HepG2 (cell line): ENCODE results near the gene STX5. TPM values are rescaled to one million over a fixed set of nuclear protein-coding genes. Genes with fewer than 3 reads are reported as not detected.

Experiments
- GTF2F1 ChIP-seq: fragments of 150-350 bp; IDR thresholded peaks from 2 replicates; pipeline ENCODE4 v1.6.1; 2014; ENCODE audit warnings: low read length
- HDAC1 ChIP-seq: sonication (generic); formaldehyde crosslinking; IDR thresholded peaks from 2 replicates; pipeline ENCODE4 v1.5.1; 2020; ENCODE audit warnings: mild to moderate bottlenecking, missing genetic modification reagents
- MIER2 ChIP-seq: IDR thresholded peaks from 2 replicates; pipeline ENCODE4 v1.6.1; 2016; ENCODE audit warnings: missing biosample characterization, missing genetic modification reagents
- POLR2AphosphoS2 ChIP-seq: IDR thresholded peaks from 2 replicates; pipeline ENCODE4 v1.6.1; 2011; ENCODE audit warnings: low read depth, low read length, improper control_type of control experiment
- TARDBP ChIP-seq: sonication (generic); formaldehyde crosslinking; IDR thresholded peaks from 2 replicates; pipeline ENCODE4 v1.8.0; 2022; ENCODE audit warnings: mild to moderate bottlenecking, missing genetic modification reagents
- TGIF2 ChIP-seq: IDR thresholded peaks from 2 replicates; pipeline ENCODE4 v1.6.1; 2016; ENCODE audit warnings: control low read depth, missing compliant biosample characterization
- ZNF333 ChIP-seq: sonication (generic); formaldehyde crosslinking; IDR thresholded peaks from 2 replicates; pipeline ENCODE4 v1.4.0; 2020; ENCODE audit warnings: mild to moderate bottlenecking, missing genetic modification reagents, borderline replicate concordance
- ZNF570 ChIP-seq: sonication (generic); formaldehyde crosslinking; IDR thresholded peaks from 2 replicates; pipeline ENCODE4 v1.4.0; 2020; ENCODE audit warnings: mild to moderate bottlenecking, missing genetic modification reagents, borderline replicate concordance
- ZNF674 ChIP-seq: sonication (generic); formaldehyde crosslinking; IDR thresholded peaks from 2 replicates; pipeline ENCODE4 v1.5.0; 2020; ENCODE audit warnings: low read depth, mild to moderate bottlenecking, missing genetic modification reagents
- ZNF703 ChIP-seq: sonication (generic); formaldehyde crosslinking; IDR thresholded peaks from 2 replicates; pipeline ENCODE4 v1.5.1; 2020; ENCODE audit warnings: missing genetic modification reagents, mild to moderate bottlenecking, moderate library complexity, borderline replicate concordance
- ZNF781 ChIP-seq: sonication (generic); formaldehyde crosslinking; IDR thresholded peaks from 2 replicates; pipeline ENCODE4 v1.5.1; 2020; ENCODE audit warnings: borderline replicate concordance, mild to moderate bottlenecking, missing genetic modification reagents; ENCODE audit errors: not compliant biosample characterization
- polyA plus RNA-seq, 8 experiments: library from polyadenylated mRNA; depleted of rRNA in 3 of 8; stranded (reverse) in 7 of 8; unstranded in 1 of 8; fragments of >200 nt; fragmentation: Illumina TruSeq in 4 of 8; extraction: Trizol in 4 of 8; gene quantifications; 2 replicates each; pipeline versions ENCODE4 v1.2.1 to v1.2.3, GENCODE V29; 2011 to 2016; ENCODE audit warnings: low read depth in 4 of 8, missing spikeins in 1 of 8, mixed read lengths in 1 of 8; ENCODE audit not compliant: insufficient read depth in 1 of 8
- total RNA-seq, 5 experiments: library from RNA; depleted of rRNA; stranded (reverse); fragments of >200 nt; fragmentation: Illumina TruSeq; extraction: Trizol; gene quantifications; 2 replicates each; pipeline ENCODE4 v1.2.3, GENCODE V29; 2016; ENCODE audit warnings: low read depth in 1 of 5
- TF ChIP-seq, protein P1 (sequence below): sonication (generic); formaldehyde crosslinking; IDR thresholded peaks from 2 replicates; pipeline ENCODE4 v1.5.0; 2020; ENCODE audit warnings: mild to moderate bottlenecking, missing genetic modification reagents
- TF ChIP-seq, protein P2 (sequence below): sonication (generic); formaldehyde crosslinking; IDR thresholded peaks from 2 replicates; pipeline ENCODE4 v1.4.0; 2020; ENCODE audit warnings: missing genetic modification reagents
- TF ChIP-seq, protein P3 (sequence below): sonication (generic); formaldehyde crosslinking; conservative IDR thresholded peaks from 2 replicates; pipeline ENCODE4 v1.5.0; 2020; ENCODE audit warnings: missing genetic modification reagents
- TF ChIP-seq, protein P4 (sequence below): sonication (generic); formaldehyde crosslinking; IDR thresholded peaks from 2 replicates; pipeline ENCODE4 v1.4.0; 2020; ENCODE audit warnings: missing genetic modification reagents
- TF ChIP-seq, protein P5 (sequence below): sonication (generic); formaldehyde crosslinking; IDR thresholded peaks from 2 replicates; pipeline ENCODE4 v1.8.1; 2023; ENCODE audit warnings: missing genetic modification reagents, mild to moderate bottlenecking, borderline replicate concordance
- TF ChIP-seq, protein P6 (sequence below): sonication (generic); formaldehyde crosslinking; IDR thresholded peaks from 2 replicates; pipeline ENCODE4 v1.8.0; 2023; ENCODE audit warnings: mild to moderate bottlenecking, missing genetic modification reagents
- TF ChIP-seq, protein P7 (sequence below): sonication (generic); formaldehyde crosslinking; IDR thresholded peaks from 2 replicates; pipeline ENCODE4 v1.8.0; 2022; ENCODE audit warnings: missing genetic modification reagents, mild to moderate bottlenecking, borderline replicate concordance

Gene STX5
- total and polyA plus RNA-seq, 2 of the 13 experiments (the other 11 are each of a cell fraction or from before 2014, with no cell fraction given) = 26.9 to 30.0 TPM

DNA sequence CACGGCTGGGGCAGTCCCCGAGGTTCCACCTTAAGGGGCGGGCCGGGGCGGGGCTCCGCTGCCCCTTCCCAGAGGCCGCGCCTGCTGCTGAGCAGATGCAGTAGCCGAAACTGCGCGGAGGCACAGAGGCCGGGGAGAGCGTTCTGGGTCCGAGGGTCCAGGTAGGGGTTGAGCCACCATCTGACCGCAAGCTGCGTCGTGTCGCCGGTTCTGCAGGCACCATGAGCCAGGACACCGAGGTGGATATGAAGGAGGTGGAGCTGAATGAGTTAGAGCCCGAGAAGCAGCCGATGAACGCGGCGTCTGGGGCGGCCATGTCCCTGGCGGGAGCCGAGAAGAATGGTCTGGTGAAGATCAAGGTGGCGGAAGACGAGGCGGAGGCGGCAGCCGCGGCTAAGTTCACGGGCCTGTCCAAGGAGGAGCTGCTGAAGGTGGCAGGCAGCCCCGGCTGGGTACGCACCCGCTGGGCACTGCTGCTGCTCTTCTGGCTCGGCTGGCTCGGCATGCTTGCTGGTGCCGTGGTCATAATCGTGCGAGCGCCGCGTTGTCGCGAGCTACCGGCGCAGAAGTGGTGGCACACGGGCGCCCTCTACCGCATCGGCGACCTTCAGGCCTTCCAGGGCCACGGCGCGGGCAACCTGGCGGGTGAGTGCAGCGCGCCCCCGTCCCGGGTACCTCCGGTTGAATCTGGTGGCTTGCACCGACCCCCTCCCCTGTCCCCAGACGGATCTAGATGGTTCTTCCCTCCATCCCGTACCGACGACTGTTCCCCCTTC lies 49.1 kb upstream of the STX5 start, which contains the start of gene SLC3A2 (continued):
- TF ChIP-seq, protein P1, sequence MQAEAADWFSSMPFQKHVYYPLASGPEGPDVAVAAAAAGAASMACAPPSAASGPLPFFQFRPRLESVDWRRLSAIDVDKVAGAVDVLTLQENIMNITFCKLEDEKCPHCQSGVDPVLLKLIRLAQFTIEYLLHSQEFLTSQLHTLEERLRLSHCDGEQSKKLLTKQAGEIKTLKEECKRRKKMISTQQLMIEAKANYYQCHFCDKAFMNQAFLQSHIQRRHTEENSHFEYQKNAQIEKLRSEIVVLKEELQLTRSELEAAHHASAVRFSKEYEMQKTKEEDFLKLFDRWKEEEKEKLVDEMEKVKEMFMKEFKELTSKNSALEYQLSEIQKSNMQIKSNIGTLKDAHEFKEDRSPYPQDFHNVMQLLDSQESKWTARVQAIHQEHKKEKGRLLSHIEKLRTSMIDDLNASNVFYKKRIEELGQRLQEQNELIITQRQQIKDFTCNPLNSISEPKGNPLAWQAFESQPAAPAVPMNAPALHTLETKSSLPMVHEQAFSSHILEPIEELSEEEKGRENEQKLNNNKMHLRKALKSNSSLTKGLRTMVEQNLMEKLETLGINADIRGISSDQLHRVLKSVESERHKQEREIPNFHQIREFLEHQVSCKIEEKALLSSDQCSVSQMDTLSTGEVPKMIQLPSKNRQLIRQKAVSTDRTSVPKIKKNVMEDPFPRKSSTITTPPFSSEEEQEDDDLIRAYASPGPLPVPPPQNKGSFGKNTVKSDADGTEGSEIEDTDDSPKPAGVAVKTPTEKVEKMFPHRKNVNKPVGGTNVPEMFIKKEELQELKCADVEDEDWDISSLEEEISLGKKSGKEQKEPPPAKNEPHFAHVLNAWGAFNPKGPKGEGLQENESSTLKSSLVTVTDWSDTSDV (CRISPR knock-in tag) = 0 out of 2 replicates have a peak, but pooled peaks have one; percentile 49
- TF ChIP-seq, protein P2, sequence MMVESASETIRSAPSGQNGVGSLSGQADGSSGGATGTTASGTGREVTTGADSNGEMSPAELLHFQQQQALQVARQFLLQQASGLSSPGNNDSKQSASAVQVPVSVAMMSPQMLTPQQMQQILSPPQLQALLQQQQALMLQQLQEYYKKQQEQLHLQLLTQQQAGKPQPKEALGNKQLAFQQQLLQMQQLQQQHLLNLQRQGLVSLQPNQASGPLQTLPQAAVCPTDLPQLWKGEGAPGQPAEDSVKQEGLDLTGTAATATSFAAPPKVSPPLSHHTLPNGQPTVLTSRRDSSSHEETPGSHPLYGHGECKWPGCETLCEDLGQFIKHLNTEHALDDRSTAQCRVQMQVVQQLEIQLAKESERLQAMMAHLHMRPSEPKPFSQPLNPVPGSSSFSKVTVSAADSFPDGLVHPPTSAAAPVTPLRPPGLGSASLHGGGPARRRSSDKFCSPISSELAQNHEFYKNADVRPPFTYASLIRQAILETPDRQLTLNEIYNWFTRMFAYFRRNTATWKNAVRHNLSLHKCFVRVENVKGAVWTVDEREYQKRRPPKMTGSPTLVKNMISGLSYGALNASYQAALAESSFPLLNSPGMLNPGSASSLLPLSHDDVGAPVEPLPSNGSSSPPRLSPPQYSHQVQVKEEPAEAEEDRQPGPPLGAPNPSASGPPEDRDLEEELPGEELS (CRISPR knock-in tag) = peak; percentile 56; the same call in 1 of the 2 replicates
- TF ChIP-seq ZNF333 (CRISPR knock-in tag) (no peak), ZNF570 (CRISPR knock-in tag) (no peak), HDAC1 (peak; percentile 82), ZNF781 (CRISPR knock-in tag) (peak; percentile 85), TARDBP (CRISPR knock-in tag) (peak; percentile 47), POLR2AphosphoS2 (peak; percentile 92), ZNF703 (no peak; the same call in 1 of the 2 replicates), GTF2F1 (0 out of 2 replicates have a peak, but pooled peaks have one; percentile 7), TGIF2 (CRISPR knock-in tag) (peak; percentile 54), ZNF674 (CRISPR knock-in tag) (0 out of 2 replicates have a peak, but pooled peaks have one; percentile 68), MIER2 (no peak)
- TF ChIP-seq, protein P3, sequence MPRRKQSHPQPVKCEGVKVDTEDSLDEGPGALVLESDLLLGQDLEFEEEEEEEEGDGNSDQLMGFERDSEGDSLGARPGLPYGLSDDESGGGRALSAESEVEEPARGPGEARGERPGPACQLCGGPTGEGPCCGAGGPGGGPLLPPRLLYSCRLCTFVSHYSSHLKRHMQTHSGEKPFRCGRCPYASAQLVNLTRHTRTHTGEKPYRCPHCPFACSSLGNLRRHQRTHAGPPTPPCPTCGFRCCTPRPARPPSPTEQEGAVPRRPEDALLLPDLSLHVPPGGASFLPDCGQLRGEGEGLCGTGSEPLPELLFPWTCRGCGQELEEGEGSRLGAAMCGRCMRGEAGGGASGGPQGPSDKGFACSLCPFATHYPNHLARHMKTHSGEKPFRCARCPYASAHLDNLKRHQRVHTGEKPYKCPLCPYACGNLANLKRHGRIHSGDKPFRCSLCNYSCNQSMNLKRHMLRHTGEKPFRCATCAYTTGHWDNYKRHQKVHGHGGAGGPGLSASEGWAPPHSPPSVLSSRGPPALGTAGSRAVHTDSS = no peak
- TF ChIP-seq, protein P4, sequence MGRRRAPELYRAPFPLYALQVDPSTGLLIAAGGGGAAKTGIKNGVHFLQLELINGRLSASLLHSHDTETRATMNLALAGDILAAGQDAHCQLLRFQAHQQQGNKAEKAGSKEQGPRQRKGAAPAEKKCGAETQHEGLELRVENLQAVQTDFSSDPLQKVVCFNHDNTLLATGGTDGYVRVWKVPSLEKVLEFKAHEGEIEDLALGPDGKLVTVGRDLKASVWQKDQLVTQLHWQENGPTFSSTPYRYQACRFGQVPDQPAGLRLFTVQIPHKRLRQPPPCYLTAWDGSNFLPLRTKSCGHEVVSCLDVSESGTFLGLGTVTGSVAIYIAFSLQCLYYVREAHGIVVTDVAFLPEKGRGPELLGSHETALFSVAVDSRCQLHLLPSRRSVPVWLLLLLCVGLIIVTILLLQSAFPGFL = 0 out of 2 replicates have a peak, but pooled peaks have one; percentile 53
- TF ChIP-seq, protein P5, sequence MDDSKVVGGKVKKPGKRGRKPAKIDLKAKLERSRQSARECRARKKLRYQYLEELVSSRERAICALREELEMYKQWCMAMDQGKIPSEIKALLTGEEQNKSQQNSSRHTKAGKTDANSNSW (CRISPR knock-in tag) = peak; percentile 57; the same call in 1 of the 2 replicates
- TF ChIP-seq, protein P6, sequence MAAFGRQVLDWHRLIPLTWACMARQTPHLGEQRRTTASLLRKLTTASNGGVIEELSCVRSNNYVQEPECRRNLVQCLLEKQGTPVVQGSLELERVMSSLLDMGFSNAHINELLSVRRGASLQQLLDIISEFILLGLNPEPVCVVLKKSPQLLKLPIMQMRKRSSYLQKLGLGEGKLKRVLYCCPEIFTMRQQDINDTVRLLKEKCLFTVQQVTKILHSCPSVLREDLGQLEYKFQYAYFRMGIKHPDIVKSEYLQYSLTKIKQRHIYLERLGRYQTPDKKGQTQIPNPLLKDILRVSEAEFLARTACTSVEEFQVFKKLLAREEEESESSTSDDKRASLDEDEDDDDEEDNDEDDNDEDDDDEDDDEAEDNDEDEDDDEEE (CRISPR knock-in tag) = peak; percentile 77; the same call in 1 of the 2 replicates
- TF ChIP-seq, protein P7, sequence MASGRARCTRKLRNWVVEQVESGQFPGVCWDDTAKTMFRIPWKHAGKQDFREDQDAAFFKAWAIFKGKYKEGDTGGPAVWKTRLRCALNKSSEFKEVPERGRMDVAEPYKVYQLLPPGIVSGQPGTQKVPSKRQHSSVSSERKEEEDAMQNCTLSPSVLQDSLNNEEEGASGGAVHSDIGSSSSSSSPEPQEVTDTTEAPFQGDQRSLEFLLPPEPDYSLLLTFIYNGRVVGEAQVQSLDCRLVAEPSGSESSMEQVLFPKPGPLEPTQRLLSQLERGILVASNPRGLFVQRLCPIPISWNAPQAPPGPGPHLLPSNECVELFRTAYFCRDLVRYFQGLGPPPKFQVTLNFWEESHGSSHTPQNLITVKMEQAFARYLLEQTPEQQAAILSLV (CRISPR knock-in tag) = peak; percentile 95; the same call in 1 of the 2 replicates
